ENCODE results near the gene DNAH9.
"Not testable (repeated sequence)": the region's sequence is repeated elsewhere in the genome, so short reads cannot be mapped to it uniquely, and the experiment has no call there.

The DNAH9 gene

DNA sequence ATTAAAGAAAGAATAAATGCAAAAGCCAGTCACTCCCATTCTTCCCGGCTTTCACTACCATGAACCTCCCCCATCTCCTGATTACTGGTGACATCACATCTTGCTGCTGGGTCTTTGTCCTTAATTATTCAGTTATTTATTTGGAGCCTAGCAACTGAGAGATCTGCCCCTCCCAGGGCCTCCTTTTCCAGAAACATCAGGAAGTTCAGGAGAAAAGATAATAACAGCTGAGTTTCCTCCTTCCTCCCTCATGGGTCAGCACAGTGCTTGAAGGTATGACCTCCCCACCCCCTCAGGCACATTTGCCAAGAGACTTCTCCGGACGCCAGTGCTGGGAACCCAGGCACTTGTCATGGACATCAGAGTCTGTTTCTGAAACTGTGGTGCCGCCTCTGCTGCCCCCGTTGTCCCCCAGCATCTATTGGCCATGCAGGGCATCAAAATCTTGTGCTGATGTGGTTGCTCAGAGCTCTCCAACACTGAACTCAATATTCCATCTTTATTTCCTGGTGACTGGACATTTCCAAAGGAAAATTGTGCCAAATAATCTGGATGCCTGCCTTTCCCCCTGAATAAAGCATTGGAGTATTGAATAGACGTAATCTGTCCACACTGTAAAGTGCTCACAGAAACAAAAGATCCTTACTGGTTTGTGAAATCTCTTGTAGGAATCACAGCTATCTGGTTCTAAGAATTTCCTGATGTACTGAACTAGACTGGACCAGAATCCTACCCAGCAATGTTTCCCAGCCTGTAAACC is 327.2 kb downstream of the DNAH9 start:
- no peak for DNase-seq

- DNase-seq, result no peak
Observed at GRCh38 chr17:11928436-11928835, 330.2 kb downstream of the DNAH9 start.

GRCh38 chr17:11932337-11932898 is 334.1 kb downstream of the DNAH9 start:
- no peak for DNase-seq

DNA sequence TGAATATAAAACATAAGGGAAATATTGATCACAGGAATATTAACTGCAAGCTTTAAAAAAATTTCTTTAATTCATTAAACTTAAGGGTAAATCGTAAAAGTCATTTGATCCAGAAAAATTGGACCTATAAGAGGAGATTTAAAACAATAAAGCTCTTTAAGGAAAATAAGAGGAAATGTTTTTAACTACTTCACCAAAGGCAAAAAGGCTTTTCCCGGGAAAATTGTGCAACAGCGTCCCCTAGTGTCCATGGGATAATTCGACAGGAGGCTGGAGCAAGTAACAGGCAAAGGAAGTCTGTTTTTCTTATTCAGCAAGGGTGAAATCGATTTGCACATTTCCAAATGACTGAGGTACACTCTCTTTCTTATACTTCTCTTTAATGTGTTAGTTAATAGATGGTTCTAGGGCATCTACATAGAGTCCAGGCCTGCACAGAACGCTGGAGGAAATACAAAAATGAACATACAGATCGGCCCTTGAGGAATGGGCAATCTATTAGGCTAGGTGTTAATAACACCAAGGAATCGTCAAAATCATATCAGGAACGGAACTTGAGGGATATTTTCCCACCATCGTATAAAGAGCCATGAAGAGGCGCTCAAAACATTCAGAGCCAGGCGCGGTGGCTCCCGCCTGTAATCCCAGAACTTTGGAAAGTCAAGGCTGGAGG is 337.6 kb downstream of the DNAH9 start:
- no peak for DNase-seq

DNA sequence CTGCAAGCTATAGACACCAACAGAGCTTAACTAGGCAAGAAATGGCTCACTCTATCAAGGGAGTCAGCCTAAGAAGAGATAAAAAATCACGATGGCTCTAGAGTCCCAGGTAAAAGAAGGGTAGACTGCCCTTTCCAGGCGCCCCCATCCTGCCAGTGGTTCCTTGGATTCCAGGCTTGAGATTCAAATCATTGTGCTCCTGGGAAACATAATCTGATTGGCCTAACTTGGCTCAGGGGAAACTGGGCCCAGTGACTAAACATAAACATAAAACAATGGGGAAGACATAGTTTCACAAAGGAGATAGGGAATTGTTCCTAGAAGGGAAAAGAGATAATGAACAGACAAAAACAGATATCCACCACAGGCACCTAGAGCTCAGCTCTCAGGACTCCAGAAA is 342.6 kb downstream of the DNAH9 start:
- no peak for DNase-seq

DNA sequence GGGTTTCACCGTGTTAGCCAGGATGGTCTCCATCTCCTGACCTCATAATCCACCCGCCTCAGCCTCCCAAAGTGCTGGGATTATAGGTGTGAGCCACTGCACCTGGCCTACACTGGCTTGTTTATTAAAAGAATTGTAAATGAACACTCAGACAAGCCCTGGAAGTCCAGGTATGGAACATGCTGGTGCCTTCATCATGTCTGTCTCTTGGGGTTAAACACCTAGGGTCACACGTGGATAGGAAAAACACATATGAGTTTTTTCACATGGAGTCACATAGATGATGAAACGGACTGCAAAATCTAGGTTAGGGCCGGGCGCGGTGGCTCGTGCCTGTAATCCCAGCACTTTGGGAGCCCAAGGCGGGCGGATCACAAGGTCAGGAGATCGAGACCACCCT is 344.8 kb downstream of the DNAH9 start:
- DNase-seq, result not testable (repeated sequence)

- no peak for DNase-seq
Observed at GRCh38 chr17:11943759-11944347, 345.6 kb downstream of the DNAH9 start.

DNA sequence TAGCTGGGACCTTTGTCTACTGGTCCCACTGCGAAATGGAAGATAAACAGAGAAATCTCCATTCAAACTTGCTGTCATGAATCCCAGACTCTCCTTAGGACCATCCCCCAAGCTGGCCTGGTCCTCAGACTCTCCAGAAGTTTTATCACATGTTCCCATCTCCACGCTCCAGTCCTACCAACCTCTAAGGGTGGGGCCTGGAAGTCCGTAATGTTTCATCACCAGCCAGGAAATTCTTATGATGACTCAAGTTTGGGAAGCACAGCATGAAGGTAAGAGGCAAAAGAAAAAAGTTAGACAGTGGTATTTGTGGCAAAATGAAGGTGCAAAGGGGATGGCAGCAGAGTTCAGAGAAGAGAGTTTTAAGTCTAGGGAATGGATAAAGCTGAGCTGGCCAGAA is 346.3 kb downstream of the DNAH9 start:
- DNase-seq, result no peak

GRCh38 chr17:11948789-11949188 is 350.5 kb downstream of the DNAH9 start:
- no peak for DNase-seq

DNA sequence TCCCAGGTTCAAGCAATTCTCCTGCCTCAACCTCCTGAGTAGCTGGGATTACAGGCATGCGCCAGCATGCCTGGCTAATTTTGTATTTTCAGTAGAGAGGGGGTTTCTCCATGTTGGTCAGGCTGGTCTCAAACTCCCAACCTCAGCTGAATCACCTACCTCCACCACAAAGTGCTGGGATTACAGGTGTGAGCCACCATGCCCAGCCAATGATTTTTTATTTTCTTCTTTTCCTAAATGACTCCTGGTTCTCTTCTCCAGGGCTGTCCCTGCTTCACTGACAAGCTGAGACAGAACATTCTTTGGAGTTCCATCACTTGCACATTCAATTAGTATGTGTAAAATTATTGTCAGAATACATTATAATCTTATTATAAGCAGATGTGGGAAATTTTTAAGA is 351.3 kb downstream of the DNAH9 start:
- DNase-seq, result not testable (repeated sequence)

DNA sequence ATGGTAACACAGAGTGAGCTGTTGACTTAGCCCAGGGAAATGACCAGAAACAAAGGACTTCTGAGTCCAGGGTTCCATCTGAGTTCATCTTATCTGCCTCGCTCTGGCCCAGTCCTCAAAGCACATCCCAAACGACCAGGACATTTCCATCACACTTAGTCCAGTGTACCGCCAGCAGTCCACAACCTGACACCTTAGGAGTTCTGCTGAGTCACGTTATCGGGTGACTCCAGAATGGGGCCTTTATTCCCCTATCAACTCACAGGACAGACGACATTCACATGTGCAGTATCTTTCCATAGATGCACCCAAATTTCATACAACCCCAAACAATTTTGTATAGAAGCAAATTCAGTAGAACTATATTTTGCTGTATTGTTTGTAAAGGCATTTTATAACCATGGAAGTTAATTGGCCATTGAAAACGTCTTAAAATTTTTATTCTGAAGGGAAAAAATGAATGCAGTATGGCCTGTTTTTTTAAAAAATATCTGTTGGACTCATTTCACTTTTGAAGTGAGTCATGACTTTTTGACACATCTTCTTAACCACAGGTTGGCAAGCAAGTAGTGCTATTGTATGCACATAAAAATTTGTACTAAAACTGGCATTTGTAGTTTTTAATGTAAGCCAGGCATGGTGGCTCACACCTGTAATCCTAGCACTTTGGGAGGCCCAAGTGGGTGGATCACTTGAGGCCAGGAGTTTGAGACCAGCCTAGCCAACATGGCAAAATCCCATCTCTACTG is 352.7 kb downstream of the DNAH9 start:
- DNase-seq, result no peak

GRCh38 chr17:11952610-11953009 is 354.3 kb downstream of the DNAH9 start:
- DNase-seq, result no peak

GRCh38 chr17:11953924-11954323 is 355.7 kb downstream of the DNAH9 start:
- DNase-seq, result no peak

GRCh38 chr17:11954936-11955335 is 356.7 kb downstream of the DNAH9 start:
- no peak for DNase-seq

GRCh38 chr17:11969565-11969964 is 371.3 kb downstream of the DNAH9 start:
- DNase-seq, result no peak

- DNase-seq, result not testable (repeated sequence)
Observed at GRCh38 chr17:11972741-11973140, 374.5 kb downstream of the DNAH9 start.

GRCh38 chr17:11979795-11980194 is 381.5 kb downstream of the DNAH9 start:
- no peak for DNase-seq

GRCh38 chr17:11980813-11981212 is 382.5 kb downstream of the DNAH9 start:
- DNase-seq, result no peak

DNA sequence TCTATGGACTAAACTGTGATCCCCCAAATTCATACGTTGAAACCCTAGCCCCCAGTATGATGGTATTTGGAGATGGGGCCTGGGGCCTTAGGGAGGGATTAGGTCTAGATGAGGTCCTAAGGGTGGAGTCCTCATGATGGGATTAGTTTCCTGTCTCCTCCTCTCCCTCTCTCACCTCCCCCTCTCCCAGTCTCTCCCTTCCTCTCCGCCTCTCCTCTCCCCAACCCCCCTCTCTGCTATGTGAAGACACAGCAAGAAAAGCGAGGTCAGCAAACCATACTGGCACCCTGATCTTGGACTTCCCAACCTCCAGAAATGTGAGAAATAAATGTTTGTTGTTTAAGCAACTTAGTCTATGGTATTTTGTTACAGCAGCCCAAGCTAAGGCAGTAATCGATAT is 383.6 kb downstream of the DNAH9 start:
- no peak for DNase-seq

GRCh38 chr17:11986179-11986941 is 388.1 kb downstream of the DNAH9 start:
- DNase-seq, result no peak

GRCh38 chr17:11986942-11987329 is 388.7 kb downstream of the DNAH9 start:
- no peak for DNase-seq

- DNase-seq, result no peak
Observed at GRCh38 chr17:11990363-11990983, 392.2 kb downstream of the DNAH9 start.
